Brain microvascular endothelial cell (primary cell): Measurements from ENCODE around the gene FAM171A1.

Experiments used
- DNase-seq: peaks from one replicate; pipeline ENCODE4 v3.0.0-alpha.2; 2020
- H3K27ac ChIP-seq: fragments of 250-450 bp; sonication (Bioruptor Pico); 2 replicates; pipeline ENCODE4 v1.5.1; 2020; ENCODE audit warnings: mild to moderate bottlenecking, moderate library complexity
- H3K27me3 ChIP-seq: fragments of 250-450 bp; sonication (Bioruptor Pico); replicated peaks from 2 replicates; pipeline ENCODE4 v1.5.1; 2020; ENCODE audit warnings: mild to moderate bottlenecking
- H3K36me3 ChIP-seq: fragments of 250-450 bp; sonication (Bioruptor Pico); replicated peaks from 2 replicates; pipeline ENCODE4 v1.5.1; 2020; ENCODE audit warnings: mild to moderate bottlenecking
- H3K4me3 ChIP-seq: 2 replicates; pipeline ENCODE4 v1.5.1; 2011; ENCODE audit warnings: low read depth, mild to moderate bottlenecking, control low read depth, low read length, moderate library complexity
- CTCF ChIP-seq: IDR thresholded peaks from 2 replicates; pipeline ENCODE4 v1.5.1; 2011; ENCODE audit warnings: low read depth, mild to moderate bottlenecking, moderate library complexity, low read length, control low read depth, inconsistent platforms; ENCODE audit errors: missing control alignments
- in situ Hi-C: cut with HindIII; loops from 2 replicates; pipeline ENCODE4 v1.10.0; 2017; ENCODE audit warnings: low sequenced_read_pairs, low pct_ligation_motif_present

FAM171A1 gene

GRCh38 chr10:15351099-15351820 lies 19.8 kb downstream of the FAM171A1 start:
- no peak for DNase-seq
- Histone ChIP-seq H3K27me3 (no peaks in the 10 kb centered on the region), H3K36me3 (no peaks in the 10 kb centered on the region), H3K4me3 (no peak overlapping the region), H3K27ac (no peak overlapping the region)
- in situ Hi-C loops = no loop called here
- no peak for TF ChIP-seq CTCF

GRCh38 chr10:15349112-15349511 lies 22.0 kb downstream of the FAM171A1 start:
- in situ Hi-C loops = no loop called here
- no peak overlapping the region for H3K27ac ChIP-seq
- H3K27me3 ChIP-seq = no peaks in the 10 kb centered on the region
- no peak overlapping the region for H3K4me3 ChIP-seq
- no peak for TF ChIP-seq CTCF
- H3K36me3 ChIP-seq = no peaks in the 10 kb centered on the region
- no peak for DNase-seq

GRCh38 chr10:15348579-15348978 lies 22.5 kb downstream of the FAM171A1 start:
- no peak for DNase-seq
- no peak for TF ChIP-seq CTCF
- H3K4me3 ChIP-seq = no peak overlapping the region
- H3K27ac ChIP-seq = no peak overlapping the region
- no peaks in the 10 kb centered on the region for H3K36me3 ChIP-seq
- in situ Hi-C loops = no loop called here
- no peaks in the 10 kb centered on the region for H3K27me3 ChIP-seq

- DNase-seq = no peak
- in situ Hi-C loops = no loop called here
- Histone ChIP-seq H3K4me3 (no peak overlapping the region), H3K36me3 (no peaks in the 10 kb centered on the region), H3K27ac (no peak overlapping the region), H3K27me3 (no peaks in the 10 kb centered on the region)
- TF ChIP-seq CTCF = no peak
Measured at GRCh38 chr10:15347150-15347549, 23.9 kb downstream of the FAM171A1 start.

GRCh38 chr10:15346440-15347141 lies 24.5 kb downstream of the FAM171A1 start:
- no peak for TF ChIP-seq CTCF
- no peak overlapping the region for H3K27ac ChIP-seq
- no peak overlapping the region for H3K4me3 ChIP-seq
- H3K27me3 ChIP-seq = no peaks in the 10 kb centered on the region
- in situ Hi-C loops = no loop called here
- no peaks in the 10 kb centered on the region for H3K36me3 ChIP-seq
- peak; percentile 18 for DNase-seq
